ENCODE measurements around the gene BMPER.
"Not testable (repeated sequence)": the region's sequence is repeated elsewhere in the genome, so short reads cannot be mapped to it uniquely, and the experiment has no call there.

Gene BMPER

GRCh38 chr7:34153656-34154270, 248.4 kb downstream of the BMPER start:
- no peak for DNase-seq

GRCh38 chr7:34155220-34155908, 250.0 kb downstream of the BMPER start:
- no peak for DNase-seq

DNA sequence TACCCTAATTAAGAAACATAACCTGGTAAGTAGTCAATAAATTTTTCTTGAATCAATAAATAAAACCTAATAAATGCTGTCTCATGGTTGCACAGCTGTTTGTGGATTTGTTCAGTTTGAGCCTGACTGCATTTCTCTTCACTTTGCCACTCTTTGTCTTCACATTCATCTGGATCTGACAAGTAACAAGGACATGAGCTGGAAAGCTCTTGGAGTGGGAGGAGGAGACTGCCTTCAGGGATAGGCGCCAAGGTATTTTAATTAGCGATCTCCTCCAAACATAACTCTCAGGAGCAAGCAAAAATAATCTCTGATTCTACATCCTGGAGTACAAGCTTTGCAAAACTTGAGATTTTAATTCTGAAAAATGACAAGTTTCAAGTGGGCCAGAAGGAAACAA, 251.0 kb downstream of the BMPER start:
- DNase-seq: no peak

DNA sequence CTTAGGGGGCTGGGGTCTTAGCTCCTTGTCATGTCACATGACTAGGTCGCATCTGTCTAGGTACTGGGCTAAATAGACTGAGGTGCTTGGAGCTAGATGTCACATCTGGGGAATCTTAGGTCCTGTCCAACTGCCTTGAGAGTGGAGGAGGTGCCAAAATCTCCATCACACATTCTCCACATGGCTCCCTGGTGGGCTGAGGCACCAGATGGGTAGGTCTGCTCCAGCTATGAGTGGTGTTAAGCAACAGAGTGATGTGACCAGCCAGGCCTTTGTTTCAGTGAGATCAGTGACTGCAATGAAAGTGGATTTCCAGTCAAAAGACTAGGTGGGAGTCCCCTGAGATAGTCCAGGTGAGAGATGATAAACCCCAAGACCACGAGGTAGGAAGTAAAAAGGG, 251.8 kb downstream of the BMPER start:
- no peak for DNase-seq

DNA sequence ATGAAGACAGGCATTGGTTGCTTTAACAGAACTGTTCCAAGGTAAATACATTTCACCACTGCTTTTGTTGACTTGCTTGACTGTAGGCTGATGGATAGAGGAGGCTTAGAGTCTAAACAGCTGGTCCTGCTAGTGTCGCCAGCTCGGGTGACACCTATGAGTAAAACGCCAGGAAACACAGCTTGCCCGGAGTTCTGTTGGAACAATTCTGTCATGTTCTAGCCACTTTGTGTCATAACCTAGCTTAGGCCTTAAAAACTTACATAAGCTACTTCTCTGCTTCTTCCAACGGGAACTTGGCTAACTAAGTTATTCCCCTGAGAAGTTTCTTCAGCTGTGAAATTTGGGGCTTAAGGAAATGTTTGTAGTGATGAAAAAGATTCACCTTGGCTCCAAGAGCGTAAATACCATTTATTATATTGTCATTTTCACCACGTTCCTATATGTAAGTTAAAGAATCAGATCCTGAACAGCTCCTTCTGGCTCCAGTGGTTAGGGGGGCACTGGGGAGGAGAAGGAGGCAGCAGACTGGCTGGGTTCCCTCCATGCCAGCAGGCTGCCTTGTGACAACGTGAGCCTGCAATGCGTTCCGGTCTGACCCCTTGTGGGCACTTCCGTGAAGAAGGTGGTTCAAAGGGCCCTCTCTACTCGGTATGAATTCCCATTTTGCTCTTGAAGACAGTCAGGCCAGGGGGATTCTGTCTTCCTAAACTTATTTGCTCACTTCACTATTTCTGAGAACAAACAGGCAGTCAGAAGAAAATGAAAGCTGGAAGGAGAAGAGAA, 253.2 kb downstream of the BMPER start:
- no peak for DNase-seq

GRCh38 chr7:34160261-34160752, 255.0 kb downstream of the BMPER start:
- DNase-seq: no peak

DNA sequence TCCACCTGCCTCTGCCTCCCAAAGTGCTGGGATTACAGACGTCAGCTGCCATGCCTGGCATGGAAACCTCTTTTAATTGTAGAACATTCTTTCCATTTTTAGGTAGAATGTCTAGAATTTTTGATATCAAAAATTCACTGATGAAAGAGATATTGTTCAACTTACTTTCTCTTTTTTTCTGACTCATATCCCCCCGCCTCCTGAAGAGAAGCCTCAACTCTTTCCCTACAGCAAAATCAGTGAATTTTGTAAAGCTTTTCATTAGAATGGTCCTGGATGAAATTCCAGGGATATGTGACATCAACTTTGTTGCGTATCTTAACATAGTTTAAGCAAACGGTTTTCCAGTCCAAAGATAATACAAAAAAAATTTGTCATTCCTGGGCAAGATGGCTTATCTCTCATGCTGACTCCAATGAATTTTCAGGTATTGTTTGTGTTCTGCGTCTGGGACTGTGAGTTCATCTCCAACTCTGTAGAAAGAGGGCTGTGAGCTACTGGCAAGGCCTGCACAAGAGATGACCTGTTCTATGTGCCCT, 256.8 kb downstream of the BMPER start:
- no peak for DNase-seq

DNA sequence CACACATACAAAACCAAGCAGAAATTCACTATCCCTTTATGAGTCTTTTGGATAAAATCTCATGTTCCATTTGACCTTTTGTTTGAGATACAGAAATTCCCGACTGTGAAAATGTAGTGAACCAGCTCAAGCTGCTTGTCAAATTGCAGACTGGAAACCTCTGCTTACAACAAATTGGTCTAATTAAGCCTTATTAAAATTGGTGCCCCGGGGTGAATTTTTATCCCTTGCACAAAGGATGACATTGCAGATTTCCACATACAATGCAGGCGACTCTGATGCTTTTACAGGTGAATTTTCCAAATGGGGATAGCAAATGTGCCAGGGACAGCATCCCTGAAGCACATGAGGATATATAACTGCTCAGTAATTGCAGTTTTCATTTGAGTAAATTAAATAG, 257.3 kb downstream of the BMPER start:
- DNase-seq: no peak

- DNase-seq: no peak
Observed at GRCh38 chr7:34163956-34164355, 258.6 kb downstream of the BMPER start.

- DNase-seq: no peak
Observed at GRCh38 chr7:34165466-34165865, 260.1 kb downstream of the BMPER start.

DNA sequence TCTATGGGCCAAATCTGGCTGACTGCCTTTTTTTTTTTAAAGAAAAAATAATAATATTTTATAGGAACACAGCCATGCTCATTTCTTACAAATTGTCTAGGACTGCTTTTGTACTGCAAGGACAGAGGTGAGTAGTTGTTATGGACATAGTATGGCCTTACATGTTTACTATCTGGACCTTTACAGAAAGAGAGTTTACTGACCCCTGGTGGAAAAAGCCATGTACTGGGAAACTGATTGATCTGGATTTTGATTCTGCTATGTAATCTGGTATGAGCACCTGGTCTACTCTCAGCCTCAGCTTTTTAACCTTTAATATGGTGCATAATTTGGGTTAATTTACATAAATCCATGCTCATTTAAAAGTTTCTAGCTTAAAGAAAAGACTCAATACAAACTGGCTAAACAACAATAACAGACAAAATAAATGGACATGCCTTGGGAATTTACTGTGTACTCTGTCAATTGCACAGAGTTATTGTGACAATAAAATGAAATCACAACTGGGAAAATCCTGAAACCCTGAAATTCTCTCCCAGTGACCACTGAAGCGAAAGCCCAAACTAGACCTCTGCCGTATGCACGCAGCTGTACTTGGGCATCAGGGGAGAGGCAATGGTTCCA, 260.7 kb downstream of the BMPER start:
- no peak for DNase-seq

- no peak for DNase-seq
Observed at GRCh38 chr7:34168013-34168412, 262.7 kb downstream of the BMPER start.

DNA sequence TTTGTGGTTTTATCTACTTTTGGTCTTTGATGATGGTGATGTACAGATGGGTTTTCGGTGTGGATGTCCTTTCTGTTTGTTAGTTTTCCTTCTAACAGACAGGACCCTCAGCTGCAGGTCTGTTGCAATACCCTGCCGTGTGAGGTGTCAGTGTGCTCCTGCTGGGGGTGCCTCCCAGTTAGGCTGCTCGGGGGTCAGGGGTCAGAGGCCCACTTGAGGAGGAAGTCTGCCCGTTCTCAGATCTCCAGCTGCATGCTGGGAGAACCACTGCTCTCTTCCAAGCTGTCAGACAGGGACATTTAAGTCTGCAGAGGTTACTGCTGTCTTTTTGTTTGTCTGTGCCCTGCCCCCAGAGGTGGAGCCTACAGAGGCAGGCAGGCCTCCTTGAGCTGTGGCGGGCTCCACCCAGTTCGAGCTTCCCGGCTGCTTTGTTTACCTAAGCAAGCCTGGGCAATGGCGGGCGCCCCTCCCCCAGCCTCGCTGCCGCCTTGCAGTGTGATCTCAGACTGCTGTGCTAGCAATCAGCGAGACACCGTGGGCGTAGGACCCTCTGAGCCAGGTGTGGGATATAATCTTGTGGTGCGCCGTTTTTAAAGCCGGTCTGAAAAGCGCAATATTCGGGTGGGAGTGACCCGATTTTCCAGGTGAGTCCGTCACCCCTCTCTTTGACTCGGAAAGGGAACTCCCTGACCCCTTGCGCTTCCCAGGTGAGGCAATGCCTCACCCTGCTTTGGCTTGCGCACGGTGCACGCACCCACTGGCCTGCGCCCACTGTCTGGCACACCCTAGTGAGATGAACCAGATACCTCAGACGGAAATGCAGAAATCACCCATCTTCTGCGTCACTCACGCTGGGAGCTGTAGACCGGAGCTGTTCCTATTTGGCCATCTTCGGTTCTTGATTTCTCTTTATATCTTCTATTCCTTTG, 269.6 kb downstream of the BMPER start:
- DNase-seq: not testable (repeated sequence)

DNA sequence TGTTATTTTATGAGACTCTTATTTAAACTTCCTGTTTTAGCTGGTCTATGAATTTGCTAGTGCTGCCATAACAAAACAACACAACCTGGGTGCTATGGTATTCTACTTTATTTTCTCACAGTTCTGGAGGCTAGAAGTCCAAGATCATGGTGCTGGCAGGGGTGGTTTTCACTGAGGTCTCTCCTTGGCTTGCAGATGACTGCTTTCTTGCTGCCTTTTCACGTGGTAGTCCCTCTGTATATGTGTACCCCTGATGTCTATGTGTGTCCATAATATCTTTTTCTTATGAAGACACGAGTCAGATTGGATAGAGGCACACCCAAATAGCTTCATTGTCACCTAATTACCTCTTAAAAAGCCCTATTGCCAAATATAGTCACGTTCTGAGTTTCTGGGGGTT, 270.5 kb downstream of the BMPER start:
- no peak for DNase-seq

DNA sequence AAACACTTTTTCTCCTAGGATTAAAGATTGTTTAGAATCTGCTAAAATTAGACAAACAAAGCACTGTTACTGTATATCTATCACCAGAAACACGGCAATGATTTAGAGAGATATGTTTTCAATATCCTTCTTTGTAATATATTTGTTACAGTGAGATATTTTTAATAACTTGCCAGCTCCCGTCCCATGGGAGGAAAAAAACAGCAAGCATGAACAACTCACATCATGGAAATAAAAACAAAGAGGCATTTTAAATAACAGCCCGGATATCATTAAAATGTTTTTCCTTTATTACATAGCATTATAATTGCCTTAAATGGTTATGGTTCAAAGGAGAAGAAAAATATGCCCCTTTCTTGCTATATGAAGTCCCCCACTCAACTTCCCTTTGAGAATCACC, 272.1 kb downstream of the BMPER start:
- no peak for DNase-seq

GRCh38 chr7:34181271-34181958, 276.1 kb downstream of the BMPER start:
- no peak for DNase-seq

DNA sequence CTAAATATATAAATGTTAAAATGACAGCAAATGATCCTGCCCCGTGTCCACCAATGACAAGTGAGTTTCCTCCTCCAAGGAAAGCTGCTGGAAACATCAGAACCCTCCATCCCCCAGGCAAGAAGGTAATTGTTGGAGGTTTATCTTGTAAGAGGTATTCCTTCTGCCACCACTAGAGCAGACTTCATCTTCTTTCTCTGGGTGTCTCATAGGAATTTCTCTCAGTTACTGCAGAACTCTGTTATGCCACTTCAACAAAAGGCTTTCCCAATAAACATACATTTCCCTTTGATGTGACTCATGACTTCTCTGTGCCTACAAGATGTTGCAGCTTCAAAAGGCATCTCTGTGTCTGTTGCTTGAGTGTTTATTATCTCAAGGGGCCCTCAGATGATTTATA, 279.1 kb downstream of the BMPER start:
- no peak for DNase-seq

DNA sequence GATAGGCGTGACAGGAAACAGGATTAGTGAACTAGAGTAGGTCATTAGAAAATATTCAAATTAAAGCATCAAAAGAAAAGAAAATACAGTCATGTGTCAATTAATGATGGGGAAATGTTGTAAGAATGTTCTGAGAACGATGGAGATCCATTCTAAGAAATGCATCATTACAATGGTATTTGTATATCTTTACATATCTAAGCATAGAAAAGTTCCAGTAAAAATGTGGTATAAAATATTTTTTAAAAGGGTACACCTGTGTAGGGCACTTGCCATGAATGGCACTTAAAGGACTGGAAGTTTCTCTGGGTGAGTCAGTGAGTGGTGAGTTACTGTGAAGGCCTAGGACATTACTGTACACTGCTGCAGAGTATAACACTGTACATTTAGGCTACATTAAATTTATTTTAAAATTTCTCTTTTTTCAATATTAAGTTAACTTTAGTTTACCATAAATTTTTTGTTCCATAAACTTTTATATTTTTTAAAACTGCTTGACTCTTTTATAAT, 282.5 kb downstream of the BMPER start:
- DNase-seq: no peak

DNA sequence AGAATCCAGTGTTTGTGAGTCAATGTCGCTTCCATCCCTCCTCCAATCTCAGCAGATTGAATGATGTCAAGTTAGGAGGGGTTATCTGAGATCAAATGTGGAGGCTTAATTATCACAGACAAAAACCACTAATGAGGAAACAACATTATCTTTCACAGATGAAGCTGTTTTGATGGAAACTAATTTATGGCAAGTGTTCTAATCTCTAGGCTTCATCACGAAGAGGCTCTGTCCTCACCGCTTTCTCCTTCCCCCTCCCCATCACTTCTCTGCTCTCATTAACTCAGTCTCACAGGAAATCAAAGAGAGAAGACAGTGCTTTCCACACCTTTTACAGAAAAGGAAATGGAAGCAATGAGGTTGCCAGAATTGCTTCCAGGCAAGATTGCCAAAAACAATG, 283.7 kb downstream of the BMPER start:
- no peak for DNase-seq

DNA sequence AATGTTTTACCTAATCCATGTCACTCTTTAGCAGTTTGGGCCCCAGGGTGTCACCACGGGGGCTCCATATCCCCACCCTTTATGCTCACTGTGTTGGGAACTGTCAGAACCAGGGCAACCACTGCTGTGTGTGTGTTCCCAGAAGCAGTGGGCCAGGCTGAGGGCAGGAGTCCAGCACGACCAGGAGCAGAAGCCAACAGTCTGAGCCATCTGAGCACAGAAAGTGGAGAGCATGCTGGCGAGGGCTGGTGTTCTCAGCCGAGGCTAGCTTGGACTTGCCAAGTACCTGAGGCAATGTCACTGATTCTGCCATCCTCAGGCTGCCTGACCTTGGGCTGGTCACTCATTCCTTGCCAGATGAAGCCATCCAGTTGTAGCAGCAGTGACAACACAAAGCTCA, 285.0 kb downstream of the BMPER start:
- DNase-seq: no peak

- no peak for DNase-seq
Observed at GRCh38 chr7:34191162-34191561, 285.8 kb downstream of the BMPER start.

All from activated CD4-positive, alpha-beta T cell treated with anti-CD3 and anti-CD28 coated beads, Interleukin-2, amount 50 U/mL, for 4 hours (primary cell).